Erythroblast (primary cell): Measurements from ENCODE around the gene KRT33A.

Experiments used
- DNase-seq, 2 experiments: peaks; one replicate each; lab custom pipeline; 2025; lab: John Stamatoyannopoulos, UW
- GATA1 ChIP-seq: IDR thresholded peaks from 2 replicates; pipeline ENCODE4 v1.6.1; 2011; ENCODE audit warnings: low read depth, mild to moderate bottlenecking, control low read depth, low read length, moderate library complexity
- POLR2A ChIP-seq: IDR thresholded peaks from 2 replicates; pipeline ENCODE4 v1.6.1; 2011; ENCODE audit warnings: mild to moderate bottlenecking, low read length

Gene KRT33A

DNA sequence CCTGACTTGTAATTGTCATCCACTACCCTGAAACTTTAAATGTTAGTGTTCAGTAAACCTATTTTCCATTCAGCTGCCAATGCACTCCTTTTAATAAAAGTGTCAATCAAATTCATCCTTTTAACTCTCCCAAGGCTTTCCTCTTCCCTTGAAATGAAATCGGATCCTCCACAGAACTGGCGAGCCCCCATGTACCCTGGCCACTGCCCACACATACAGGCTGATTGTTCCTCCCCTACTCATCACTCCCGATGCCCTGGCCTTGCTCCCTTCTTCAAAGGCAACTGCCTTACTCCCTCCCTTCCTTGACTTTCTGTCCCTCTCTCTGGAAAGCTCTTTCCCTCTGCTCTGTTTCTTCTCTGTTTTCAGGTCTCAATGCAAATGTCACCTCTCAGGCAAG, 7.6 kb downstream of the KRT33A start:
- no peak for DNase-seq
- TF ChIP-seq POLR2A = no peak
- no peak for TF ChIP-seq GATA1

DNA sequence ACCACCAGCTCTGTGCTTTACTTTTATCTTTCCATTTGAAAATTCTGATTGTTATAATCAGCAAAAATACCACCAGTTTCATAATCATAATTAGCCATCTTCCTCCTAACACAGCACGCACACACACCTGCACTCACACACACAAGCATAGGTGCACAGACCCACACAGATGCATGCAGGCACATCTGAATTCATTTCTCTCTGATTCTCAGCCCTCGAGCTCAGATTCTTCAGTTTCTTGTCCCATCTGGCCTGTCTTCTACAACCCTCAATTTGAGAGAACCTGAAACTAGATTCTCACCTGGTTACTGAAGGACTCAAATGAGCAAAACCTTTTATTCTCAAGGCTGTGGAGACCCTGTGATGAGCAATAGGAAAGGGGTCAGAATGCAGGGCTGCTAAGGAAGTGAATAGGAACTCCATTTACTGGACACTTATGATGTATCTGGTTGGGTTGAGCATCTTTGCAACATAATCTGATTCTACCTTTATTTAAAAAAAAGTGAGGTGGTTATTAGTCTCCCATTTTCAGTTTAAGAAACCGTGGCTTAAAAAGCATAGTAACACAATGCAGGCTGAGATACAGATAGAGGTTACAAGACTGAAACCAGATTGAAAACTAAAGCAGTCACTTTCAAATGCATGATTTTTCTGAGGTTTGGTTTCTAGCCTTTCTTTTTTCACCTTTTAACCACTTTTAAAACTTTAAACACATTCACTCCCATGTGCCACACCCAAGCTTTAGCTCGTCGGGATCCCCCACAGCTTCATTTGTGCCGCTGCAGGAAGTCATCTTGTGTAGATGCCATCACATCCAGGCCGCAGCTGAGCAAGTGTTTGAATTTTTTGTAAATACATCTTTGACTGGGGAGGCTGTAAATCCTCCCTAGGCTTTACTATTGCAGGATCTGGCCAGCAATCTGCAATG, 9.4 kb downstream of the KRT33A start:
- TF ChIP-seq GATA1 = no peak
- no peak for TF ChIP-seq POLR2A
- no peak for DNase-seq

DNA sequence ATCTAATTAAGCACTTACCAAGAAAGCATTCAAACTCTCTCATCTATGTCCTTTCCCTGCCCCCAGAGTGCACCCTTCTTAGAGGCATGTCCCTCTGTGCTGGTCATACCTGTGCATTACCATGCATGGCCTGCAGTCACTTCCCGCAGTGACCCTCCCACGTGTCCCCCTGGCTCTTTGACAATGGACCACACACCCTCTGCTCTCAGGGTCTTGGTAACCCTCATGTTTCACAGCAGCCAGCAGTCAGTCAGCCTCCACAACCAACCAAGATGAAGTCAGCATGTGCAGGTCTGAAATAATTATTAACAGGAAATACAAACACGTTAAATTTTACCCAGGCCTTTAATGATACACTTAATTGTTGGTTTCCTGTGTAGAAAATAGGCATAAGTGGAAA, 10.1 kb downstream of the KRT33A start:
- TF ChIP-seq POLR2A = no peak
- no peak for DNase-seq

DNA sequence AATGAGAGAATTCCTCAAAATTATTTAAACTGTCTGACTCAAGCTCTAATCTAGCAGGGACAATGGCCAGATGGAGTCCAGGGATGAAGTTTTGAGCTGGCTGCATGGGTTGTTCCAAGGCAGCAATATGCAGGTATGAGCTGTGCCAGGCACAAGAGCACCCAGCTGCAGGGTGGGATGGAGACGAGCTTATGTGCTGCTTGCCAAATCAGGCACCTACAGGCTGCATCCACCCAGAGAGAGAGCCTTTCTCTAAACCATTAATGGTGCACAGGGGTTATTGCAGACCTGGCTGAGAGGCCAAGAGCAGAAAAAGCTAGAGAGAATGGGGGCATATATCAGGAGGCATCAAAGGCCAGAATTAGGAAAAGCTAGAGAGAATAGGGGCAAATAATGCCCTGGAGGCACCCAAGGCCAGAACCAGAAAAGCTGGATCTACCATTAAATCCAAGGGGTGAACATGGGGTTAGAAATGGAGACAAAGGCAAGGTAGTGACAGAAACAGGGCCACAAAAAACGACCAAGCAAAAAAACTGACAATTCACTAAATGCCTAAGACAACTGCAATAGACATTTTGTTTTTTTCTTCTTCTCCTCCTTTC, 11.0 kb downstream of the KRT33A start:
- TF ChIP-seq POLR2A (no peak), GATA1 (no peak)
- DNase-seq = no peak

DNA sequence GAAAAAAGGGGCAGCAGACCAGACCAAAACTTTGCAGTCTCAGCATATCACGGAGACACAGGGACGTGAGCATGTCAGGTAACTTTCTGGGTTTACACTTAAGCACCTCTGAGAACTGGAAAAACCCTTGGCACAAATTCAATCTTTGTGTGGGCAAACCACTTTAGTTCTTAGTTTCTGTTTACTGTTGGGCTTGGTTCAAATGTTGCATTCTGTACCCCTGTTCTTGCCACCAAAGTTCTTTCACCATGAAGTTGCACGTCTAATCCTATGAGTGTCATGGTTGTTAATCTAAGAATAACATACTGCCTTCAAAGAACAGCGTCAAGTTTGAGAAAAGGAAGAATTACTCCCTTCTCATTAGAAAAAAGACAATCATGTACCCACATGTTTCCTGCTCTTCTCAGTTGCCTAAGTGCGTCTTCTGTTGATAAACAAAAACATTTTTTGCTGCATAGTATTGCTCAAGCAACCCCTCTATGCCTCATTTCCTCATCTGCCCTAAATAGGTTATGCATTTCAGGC, 11.6 kb downstream of the KRT33A start:
- TF ChIP-seq POLR2A = no peak
- no peak for TF ChIP-seq GATA1
- DNase-seq = no peak

DNA sequence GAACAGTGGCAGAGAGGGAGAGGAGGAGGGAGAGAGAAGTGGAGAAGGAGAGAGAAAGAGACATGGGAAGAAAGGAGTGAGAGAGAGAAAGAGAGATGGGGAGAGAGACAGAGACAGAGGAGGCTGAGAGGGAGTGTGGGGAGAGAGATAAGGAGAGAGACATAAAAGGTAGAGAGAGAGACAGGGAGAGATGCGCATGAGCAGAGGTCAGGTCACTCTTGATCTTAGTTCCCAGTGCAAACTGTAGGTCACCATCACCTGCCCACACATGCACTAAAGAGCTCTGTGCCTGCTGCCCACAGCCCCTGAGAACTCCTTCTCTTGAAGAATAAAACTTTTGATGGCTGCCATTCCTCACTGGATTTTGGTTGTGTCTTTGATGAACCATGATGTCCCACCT, 14.9 kb downstream of the KRT33A start:
- no peak for TF ChIP-seq GATA1
- TF ChIP-seq POLR2A = no peak
- DNase-seq = no peak

DNA sequence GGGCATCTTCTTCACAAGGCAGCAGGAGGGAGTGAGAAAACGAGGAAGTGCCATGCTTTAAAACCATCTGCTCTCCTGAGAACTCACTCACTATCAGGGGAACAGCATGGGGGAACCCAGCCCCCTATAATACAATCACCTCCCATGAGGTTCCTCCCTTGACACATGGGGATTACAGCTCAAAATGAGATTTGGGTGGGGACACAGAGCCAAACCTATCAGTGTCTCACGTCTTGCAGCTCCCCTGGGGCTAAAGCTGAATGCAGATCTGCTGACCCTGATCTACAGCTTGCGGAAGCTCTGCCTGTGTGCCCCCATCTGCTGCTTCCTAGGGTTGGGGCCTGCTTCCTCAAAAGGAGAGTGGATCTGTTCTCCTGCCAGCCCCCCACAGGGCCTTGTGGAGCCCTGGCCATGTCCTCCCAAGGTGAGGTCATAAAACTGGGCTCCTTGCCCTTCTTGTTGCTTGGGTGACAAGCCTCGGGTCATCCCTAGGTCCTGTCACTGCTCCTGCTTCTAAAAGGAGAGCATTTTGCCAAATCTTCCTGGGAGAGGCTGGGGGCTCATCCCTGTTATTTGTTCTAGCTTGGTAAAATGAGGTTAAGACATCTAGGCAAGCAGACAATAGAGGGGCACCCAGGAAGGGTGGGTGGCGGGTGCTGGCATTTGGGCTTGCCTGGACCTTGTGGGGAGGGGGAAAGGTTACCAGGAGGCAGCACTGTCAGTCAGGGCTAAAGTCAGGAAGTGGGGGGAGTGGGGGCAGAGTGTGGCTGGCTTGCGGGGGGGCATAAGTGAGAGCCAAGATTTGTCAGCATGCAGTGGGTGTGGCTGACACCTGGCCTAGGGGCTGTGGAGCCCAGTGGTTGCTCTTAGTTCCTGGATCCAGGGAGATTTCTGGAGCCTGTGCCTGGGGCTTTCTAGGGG, 16.0 kb downstream of the KRT33A start:
- TF ChIP-seq POLR2A = no peak
- no peak for TF ChIP-seq GATA1
- no peak for DNase-seq

DNA sequence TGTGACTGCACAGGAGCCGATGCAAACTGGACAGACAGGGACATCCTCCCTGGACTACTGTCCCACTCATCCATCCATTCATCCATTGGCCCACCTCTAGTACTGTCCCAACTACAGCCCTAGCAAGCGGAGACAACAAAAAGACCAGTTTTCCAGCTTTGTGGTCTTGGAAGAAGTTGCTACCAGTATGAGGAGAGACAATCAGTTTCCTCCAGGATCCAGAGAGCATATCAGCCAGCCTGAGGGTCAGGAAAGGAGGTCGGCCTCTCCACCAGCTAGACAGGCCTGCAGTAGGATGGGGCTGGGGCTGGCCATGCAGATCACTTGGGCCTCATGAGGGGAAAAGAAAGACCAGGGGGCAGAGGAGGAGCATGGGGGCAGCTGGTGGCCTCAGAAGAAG, 16.8 kb downstream of the KRT33A start:
- TF ChIP-seq POLR2A (no peak), GATA1 (no peak)
- no peak for DNase-seq

DNA sequence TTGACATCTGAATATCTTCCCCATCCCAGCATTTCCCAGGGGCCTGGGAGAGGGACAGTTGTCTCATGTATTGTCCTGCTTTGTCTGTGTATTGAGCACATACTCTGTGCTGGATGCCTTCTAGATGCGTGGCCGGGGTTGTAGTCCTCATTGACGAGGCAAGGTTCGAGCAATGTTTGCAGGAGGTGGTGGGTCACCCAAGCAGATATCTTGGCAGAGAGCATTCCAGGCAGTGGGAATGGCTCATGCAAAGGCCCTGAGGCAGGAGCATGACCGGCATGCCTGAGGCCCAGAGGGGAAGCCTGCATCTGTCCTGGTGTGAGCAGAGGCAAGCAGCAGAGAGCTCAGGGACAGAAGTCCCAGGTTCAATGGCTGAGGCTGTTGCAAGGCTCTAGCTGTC, 17.5 kb downstream of the KRT33A start:
- DNase-seq = no peak
- TF ChIP-seq GATA1 (no peak), POLR2A (no peak)

DNA sequence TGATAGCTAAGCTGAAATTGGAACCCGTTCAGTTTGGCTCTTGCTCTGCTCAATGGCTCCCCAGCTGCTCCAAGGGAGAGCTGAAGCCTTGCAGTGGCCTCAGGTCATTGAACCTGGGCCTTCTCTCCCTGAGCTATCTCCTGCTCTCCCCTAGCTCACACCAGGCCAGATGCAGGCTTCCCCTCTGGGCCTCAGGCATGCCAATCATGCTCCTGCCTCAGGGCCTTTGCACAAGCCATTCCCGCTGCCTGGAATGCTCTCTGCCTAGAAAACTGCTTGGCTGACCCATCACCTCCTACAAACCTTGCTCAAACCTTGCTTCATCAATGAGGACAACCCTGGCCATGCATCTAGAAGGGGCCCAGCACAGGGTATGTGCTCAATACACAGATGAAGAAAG, 18.4 kb downstream of the KRT33A start:
- DNase-seq = no peak
- TF ChIP-seq GATA1 (no peak), POLR2A (no peak)

DNA sequence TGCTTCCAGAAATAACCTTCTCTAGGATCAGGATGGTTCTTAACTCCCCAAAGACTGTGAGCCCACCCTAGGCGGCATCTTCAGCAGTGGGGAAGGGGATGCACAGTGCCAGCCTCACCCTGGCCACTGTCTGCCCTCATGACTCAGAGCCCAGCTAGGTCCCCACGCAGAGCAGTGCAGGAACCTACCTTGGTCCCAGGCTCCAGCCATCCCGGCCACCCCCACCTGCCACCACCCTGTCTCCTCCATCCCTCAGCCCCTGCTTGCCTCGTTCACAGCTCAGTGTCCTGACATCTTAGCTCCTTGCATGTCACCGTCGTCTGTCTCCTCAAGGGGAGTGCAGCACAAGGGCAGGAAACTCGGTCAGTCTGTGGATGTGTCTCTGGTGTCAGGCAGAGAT, 19.0 kb downstream of the KRT33A start:
- TF ChIP-seq GATA1 = no peak
- no peak for TF ChIP-seq POLR2A
- no peak for DNase-seq

DNA sequence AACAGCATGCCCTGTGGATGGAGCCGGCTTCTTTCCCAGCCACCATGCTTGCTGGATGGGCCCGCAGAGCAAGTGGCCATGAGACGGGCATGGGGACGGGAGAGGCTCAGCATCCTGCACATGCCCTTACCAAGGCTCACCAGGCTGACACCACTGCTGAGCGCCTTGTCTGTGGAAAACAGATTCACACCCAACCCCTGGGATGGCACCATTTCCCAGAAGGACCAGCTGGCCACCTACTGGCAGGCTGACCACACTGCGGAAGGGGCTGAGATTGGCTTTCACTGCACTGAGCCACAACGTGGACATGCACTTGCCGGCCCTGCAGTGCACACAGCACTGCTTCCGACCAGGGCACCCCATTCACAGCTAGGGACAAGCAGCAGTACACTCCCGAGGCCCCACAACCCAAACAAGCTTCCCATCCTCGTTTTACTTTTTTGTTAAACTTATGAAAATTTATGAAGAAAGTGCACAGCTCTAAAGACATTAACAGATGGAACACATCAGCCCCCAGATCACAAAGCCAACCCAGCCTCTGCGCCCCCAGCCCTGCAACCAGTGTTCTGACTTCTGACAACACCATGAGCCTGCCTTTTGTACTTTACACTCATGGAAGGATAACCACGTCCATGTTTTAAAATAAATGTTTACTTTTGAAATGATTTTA, 21.2 kb downstream of the KRT33A start:
- TF ChIP-seq POLR2A = no peak
- no peak for TF ChIP-seq GATA1
- peak; percentile 25 to 38 for DNase-seq

DNA sequence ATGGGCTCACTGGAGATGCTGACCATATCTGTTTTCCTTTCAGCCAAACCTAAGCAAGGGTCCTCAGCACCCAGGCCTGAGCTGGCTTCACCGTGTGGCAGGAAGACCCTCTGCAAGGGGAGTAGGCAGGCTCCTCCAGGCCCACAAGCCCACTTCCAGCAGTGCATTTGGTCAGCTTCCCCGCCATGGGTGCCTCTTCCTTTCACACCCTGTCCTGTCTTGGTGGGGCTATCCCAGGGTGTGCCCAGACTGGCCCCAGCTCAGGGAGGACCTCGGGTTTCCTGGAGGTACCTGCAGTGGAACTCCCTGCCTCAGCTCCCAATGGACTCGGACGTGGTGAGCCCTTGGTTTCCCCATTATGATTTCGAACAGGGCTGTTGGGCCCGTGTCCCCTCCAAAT, 22.4 kb downstream of the KRT33A start:
- no peak for DNase-seq
- TF ChIP-seq POLR2A = no peak
- TF ChIP-seq GATA1 = no peak
